Embryonic facial prominence (tissue), 1 donor: ENCODE measurements around the gene RPLP2.

ENCODE experiments used
- DNase-seq: peaks from one replicate; pipeline ENCODE4 v3.0.0-alpha.2; 2016; ENCODE audit errors: extremely low spot score

The RPLP2 gene

DNA sequence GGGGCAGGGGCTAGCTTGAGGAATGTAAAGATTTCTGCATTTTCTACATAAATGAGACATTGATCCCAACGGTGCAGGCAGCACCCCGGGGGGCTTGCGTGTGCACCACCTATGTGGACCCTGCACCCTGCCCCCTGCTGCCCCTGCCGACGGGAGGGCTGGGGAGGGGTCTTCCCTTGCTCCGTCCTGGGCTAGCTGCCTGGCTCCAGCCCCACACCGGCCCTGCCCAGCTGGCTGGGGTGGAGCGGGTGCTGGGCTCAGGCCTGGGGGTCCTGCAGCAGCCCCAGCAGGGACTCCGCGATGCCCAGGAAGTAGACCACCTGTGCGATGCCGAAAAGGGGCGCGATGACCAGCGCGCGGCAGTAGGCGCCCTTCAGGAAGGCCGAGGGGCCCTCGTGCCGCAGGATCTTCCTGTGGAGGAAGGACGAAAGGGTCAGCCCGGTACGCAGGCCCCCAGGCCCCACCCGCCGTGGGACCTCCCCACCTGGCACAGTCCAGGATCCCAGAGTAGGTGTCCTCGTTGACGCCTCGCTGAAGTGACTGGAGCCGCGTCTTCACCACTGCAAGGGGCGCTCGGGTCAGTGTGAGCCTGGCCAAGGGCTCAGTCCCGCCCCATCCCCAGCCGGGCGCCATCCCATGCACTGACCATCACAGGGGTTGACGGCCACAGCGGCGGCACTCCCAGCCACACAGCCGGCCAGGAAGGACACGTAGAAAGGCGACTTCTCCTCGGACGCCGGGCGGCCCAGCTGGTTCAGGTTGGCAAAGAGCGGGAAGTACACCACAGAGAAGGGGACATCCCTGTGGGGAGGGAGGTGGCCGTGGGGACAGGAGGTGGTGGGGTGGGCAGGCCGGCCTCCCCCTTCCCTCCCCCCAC is 17.9 kb upstream of the RPLP2 start:
- no peak for DNase-seq

DNA sequence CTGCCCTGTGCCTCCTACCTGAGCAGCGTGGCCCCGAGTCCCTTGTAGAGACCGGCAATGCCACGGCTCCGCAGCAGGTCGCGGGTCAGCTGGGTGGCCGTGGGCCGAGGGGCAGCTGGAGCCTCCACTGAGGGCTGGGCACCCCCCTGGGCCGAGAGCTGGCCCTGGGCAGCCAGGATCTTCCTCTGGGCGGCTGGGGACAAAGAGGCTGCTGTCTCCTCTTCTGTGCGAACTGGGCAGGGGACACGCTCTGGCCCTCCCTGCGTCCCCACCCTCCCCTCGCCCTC is 17.3 kb upstream of the RPLP2 start:
- DNase-seq, result no peak

DNA sequence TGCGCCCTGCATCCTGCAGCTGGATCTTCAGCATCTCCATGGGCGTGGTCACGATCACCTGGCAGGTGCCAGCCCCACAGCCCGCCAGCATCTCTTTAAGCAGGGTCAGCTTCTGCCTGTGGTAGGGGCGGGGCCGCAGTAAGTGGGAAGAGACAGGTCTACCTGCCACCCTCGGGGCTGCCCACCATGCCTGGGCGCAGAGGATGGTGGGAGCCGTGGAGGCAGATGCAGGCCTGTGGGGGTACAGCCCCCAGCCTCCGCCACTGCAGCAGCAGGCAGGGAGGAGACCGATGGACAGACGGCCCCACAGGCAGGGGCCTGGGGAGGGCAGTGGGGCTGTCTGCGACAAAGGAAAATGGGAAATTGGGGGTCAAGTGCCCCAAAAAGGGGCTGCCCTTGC is 16.9 kb upstream of the RPLP2 start:
- DNase-seq, result no peak

- DNase-seq, result no peak
Measured at GRCh38 chr11:793556-793955, 16.2 kb upstream of the RPLP2 start.

- no peak for DNase-seq
Measured at GRCh38 chr11:794013-794765, 15.6 kb upstream of the RPLP2 start.

GRCh38 chr11:794766-795633 is 14.8 kb upstream of the RPLP2 start:
- no peak for DNase-seq

GRCh38 chr11:795634-796564 is 13.9 kb upstream of the RPLP2 start:
- no peak for DNase-seq

DNA sequence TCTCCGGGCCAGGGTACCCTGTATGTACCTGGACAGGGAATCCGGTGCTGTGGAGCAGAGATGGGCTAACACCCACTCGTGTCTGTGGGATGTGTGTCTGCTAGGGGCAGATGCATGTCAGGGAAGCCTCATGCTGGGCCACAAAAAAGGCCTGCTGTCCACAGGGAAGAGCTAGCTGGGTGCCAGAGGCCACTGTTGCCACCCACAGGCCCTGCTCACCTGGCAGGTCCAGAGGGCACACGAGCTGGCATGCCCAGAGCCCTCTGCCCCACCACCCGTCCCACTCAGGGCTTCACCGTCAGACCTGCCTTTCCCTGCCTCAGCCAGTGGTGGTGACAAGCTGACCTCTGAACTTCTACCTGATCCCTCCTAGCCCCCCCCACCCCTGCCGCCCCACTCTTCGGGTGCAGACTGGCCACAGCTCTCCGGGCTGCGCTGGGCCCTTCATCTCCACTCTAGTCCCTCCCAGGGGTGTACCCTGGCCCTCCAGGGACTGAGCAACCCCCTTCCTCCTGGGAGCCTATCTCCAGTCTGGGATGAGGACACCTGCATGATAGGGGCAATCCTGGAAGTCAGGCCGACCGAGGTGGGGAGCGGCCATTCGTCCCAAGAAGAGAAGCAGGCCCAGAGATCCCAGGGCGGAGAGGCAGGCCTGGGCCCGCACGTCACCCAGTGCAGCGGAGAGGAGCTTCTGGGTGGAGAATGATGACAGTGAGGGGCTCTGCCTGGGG is 13.0 kb upstream of the RPLP2 start:
- DNase-seq, result no peak

GRCh38 chr11:797296-798092 is 12.3 kb upstream of the RPLP2 start:
- DNase-seq, result peak; percentile 80

- DNase-seq, result peak; percentile 47
Measured at GRCh38 chr11:798093-798713, 11.6 kb upstream of the RPLP2 start, which contains the start of gene SLC25A22. Gene SLC25A22, minus strand, starts transcription at chr11:798281. Its CDS starts 3,275 bp downstream, at chr11:795006.

DNA sequence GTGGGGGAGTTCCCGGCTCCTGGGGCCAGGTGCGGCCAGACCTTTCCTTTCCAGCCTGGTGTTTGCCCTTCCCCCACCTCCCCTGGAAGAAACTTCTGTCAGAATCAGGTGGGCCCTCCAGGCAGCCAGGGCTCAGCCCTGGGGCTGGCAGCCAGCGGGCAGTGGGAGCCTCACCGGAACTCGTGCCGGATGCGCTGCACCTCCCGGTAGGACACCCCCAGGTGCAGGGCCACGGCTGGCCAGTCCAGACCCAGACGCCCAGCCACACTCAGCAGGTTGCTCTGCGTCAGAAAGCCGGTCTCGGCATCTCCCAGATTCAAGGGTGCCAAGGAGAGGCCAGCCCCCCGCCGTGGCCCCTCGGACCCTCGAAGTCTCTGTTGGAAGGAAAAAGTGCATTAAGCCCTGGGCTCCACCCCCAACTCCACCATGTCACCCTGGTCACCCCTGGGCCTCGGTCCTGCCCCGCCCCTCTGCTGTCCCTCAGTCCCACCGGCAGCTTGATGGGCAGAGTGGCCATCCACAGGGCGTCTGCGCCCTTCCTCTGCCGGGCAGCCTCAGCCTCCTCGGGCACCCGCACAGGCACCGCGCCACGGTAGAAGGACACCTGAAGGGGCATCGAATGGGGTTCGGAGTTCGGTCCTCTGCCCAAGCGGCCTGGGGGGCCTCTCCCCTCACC is 10.0 kb upstream of the RPLP2 start:
- DNase-seq, result no peak

GRCh38 chr11:800473-800872 is 9.3 kb upstream of the RPLP2 start:
- DNase-seq, result no peak

GRCh38 chr11:801097-801780 is 8.5 kb upstream of the RPLP2 start:
- DNase-seq, result no peak

GRCh38 chr11:802018-802617 is 7.6 kb upstream of the RPLP2 start:
- DNase-seq, result no peak

DNA sequence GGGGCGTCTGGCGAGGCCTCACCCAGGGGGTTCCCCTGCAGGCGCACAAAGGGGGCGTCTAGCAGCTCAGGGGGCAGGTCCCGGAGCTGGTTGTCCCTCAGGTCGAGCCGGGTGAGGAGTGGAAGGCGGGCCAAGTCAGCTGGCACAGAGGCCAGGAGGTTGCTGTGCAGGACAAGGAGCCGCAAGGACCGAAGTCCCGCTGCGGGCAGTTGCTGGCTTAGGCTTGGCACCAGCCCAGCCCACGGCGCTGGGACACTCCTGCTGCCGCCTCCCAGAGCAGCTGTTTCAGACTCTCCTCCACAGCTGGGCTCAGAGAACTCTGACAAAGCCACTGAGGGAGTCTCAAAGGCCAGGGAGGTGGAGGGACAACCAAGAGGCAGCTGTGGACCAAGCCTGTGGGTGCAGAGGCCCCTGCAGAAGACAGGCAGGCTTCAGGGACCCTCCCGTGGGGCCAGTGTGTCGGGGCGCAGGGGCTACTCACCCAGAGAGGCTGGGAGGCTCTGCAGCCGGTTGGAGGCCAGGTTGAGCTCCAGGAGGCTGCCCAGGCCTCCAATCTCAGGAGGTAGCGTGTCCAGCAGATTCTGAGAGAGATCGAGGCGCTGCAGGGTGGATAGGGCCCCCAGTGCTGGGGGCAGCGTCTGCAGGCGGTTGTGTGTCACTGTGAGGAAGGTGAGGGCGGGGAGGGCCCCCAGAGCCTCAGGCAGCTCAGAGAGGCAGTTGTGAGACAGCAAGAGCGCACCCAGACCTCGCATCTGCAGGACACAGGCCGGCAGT is 6.9 kb upstream of the RPLP2 start:
- no peak for DNase-seq

GRCh38 chr11:803467-803742 is 6.4 kb upstream of the RPLP2 start:
- DNase-seq, result no peak
